HTERT RPE-1 (cell line): ENCODE data around the gene R3HDML.
"Not testable (repeated sequence)": the region's sequence is repeated elsewhere in the genome, so short reads cannot be mapped to it uniquely, and the experiment has no call there.

ENCODE experiments used
- in situ Hi-C: fragments of 300-500 bp; cut with MboI; formaldehyde crosslinking; loops from 4 replicates; pipeline ENCODE4 v1.14.3; 2020; ENCODE audit warnings: low sequenced_read_pairs

The R3HDML gene

GRCh38 chr20:44327748-44328147 lies 9.1 kb upstream of the R3HDML start:
- in situ Hi-C loops: not testable (repeated sequence)

GRCh38 chr20:44328428-44328827 lies 8.4 kb upstream of the R3HDML start:
- in situ Hi-C loops: no loop called here

DNA sequence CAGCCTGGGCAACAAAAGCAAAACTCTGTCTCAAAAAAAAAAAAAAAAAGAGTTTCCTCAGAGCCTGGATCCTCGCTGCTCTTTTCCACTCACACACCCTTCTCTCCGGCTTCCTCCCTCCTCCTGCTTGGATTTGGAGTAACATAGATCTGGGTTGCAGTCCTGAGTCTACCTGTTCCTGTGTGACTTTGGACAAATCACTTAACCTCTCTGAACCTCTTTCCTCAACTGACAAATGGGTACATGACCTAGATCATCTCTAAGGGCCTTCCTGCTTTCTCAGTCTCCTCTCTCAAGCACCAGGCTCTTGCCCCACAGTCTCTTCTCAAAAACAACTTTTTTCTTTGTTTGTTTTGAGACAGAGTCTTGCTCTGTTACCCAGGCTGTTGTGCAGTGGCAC lies 5.6 kb upstream of the R3HDML start:
- in situ Hi-C loops: no loop called here

DNA sequence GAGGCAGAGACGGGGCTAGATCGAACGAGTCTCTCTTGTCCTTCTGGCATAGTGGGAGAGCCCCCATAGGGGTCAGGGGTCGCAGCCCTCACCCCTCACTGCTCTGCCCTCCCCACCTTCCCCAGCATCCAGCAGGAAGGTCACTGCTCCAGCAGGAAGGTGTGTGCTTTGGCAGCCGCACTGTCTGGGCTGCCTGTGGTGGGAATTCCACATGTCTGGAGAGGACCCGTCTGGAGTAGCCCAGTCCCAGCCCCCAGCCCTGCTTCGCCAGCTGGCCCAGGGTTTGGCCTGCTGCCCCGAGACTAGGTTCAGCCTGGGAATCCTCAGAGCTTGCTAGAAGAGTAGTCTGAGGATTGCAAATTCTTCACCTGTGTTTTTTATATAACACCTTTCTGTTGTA lies 2.5 kb upstream of the R3HDML start:
- in situ Hi-C loops: no loop called here

GRCh38 chr20:44334709-44335108 lies 2.1 kb upstream of the R3HDML start:
- in situ Hi-C loops: no loop called here

- in situ Hi-C loops: no loop called here
Measured at GRCh38 chr20:44335675-44336074, 1.2 kb upstream of the R3HDML start.

DNA sequence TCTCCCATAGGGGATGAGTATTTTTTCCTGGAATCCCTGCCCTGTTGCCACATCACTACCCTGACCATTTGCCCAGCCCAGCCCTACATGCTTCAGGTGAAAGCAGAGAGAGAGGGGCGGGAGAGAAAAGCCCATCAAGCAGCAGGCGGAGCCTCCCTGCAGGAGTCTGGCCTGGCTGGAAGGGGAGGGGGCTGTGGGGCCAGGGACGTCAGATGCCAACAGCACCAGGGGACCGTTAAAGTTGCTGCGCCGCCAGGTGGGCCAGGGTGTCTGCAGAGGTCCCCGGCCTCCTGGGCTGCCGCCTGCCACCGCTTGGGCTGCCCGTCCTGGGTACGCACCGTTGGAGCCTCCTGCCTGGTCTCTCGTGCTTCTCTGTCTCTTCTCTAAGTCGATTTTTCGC lies 757 bp upstream of the R3HDML start:
- in situ Hi-C loops: no loop called here

GRCh38 chr20:44342248-44342647 lies 5.4 kb downstream of the R3HDML start:
- in situ Hi-C loops: no loop called here

- in situ Hi-C loops: no loop called here
Measured at GRCh38 chr20:44343162-44343675, 6.4 kb downstream of the R3HDML start.

DNA sequence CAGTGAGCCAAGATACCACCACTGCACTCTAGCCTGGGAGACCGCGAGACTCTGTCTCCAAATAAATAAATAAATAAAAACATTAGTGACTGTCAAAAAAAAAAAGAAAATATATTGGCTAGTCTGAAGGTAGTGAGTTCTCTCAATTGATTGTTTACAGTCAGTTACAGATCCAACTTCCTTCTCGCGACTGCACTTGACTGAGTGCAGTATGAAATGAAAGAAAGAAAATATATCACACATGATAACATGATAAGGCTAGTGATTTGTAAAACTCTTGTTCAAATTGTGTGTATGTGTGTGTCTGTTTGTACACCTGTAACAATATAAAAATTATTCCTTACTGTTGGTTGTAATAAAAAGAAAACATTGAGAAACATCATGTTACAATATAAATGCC lies 7.9 kb downstream of the R3HDML start:
- in situ Hi-C loops: no loop called here

- in situ Hi-C loops: no loop called here
Measured at GRCh38 chr20:44345147-44345546, 8.3 kb downstream of the R3HDML start.

DNA sequence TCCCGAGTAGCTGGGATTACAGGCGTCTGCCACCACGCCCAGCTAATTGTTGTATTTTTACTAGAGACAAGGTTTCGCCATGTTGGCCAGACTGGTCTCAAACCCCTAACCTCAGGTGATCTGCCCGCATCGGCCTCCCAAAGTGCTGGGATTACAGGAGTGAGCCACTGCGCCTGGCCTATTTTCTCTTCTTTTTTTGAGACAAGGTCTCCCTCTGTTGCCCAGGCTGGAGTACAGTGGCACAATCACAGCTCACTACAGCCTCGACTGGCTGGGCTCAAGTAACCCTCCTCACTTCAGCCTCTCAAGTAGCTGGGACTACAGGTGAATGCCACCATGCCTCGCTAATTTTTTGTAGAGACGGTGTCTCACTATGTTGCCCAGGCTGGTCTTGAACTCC lies 9.1 kb downstream of the R3HDML start:
- in situ Hi-C loops: not testable (repeated sequence)

GRCh38 chr20:44348168-44348659 lies 11.4 kb downstream of the R3HDML start:
- in situ Hi-C loops: no loop called here

GRCh38 chr20:44349349-44349748 lies 12.5 kb downstream of the R3HDML start:
- in situ Hi-C loops: no loop called here

- in situ Hi-C loops: no loop called here
Measured at GRCh38 chr20:44350567-44350966, 13.7 kb downstream of the R3HDML start.

- in situ Hi-C loops: no loop called here
Measured at GRCh38 chr20:44354979-44355497, 18.2 kb downstream of the R3HDML start.

- in situ Hi-C loops: no loop called here
Measured at GRCh38 chr20:44355498-44356352, 18.9 kb downstream of the R3HDML start, which contains the start of gene HNF4A. TSS of gene HNF4A (plus strand) at chr20:44355699. CDS start at chr20:44355805, 106 bp downstream.

- in situ Hi-C loops: no loop called here
Measured at GRCh38 chr20:44356353-44356723, 19.5 kb downstream of the R3HDML start.

DNA sequence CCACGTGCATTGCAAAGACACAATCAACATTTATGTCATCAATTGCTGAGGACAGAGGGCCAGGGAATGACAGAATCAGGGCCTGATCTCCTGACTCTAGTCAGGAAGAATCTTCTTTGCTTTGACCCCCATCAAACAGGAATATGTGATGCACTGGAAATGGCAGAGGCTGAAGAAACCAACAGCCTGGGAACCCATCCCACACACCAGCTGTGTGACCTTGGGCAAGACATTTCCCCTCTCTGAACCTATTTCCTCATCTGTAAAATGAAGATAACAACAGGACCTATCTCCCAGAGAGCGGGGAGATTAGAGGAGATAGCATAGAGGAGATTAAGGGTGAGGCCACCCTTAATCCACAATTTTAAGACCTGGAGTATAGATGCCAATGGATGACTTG lies 20.2 kb downstream of the R3HDML start:
- in situ Hi-C loops: no loop called here

DNA sequence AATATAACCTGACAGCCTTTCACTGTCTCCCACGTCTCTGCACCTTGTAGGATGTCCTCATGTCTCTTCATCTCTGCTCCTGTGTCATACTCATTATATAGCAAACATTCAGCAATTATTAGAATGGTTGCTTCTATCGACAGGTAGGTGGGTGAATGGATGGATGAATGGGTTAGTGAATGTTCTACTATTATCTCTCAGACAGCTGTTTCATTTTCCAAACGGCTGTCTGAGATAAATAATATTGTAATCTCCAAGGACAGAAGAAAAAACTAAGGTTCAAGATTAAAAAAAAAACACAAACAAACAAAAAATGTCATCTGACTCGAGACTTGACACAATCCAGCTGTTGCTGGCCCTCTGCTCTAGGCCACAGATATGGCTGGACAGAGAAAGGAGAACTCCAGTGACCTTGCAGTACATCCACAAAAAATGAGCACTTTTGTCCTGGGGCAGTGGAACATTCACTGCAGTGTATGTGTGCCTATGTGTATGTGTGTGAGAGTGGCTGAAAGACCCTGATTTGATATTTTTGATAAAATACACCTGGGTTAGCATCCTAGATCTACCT lies 20.8 kb downstream of the R3HDML start:
- in situ Hi-C loops: no loop called here

GRCh38 chr20:44358776-44359175 lies 21.9 kb downstream of the R3HDML start:
- in situ Hi-C loops: no loop called here

DNA sequence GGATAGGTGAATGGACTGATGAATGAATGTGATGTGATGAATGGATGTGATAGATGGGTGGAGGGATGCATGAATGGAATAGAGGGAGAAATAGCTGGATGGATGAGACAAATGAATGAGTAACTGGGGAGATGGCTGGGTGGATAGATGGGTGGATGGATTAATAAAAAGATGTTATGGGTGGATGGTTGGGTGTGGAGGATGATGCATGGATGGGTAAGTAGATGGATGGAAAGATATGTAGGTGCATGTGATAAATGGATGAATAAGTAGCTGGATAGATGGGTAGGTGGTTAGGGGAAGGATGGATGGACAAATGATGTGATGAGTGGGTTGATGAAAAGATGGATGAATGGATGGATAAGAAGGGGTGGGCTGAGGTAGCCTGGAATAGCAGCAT lies 23.4 kb downstream of the R3HDML start:
- in situ Hi-C loops: no loop called here
